Activated naive CD8-positive, alpha-beta T cell treated with anti-CD3 and anti-CD28 coated beads for 36 hours (primary cell): ENCODE results near the gene CGRRF1. TPM values are rescaled to one million over a fixed set of nuclear protein-coding genes. Genes with fewer than 3 reads are reported as not detected.

ENCODE experiments used
- DNase-seq: peaks from one replicate; pipeline ENCODE4 v3.0.0; 2021
- H3K27ac Mint-ChIP-seq: one replicate; pipeline ENCODE4 v1.8.0; 2022; ENCODE audit warnings: mild to moderate bottlenecking, moderate library complexity, mixed read lengths
- H3K27me3 Mint-ChIP-seq: one replicate; pipeline ENCODE4 v1.8.0; 2022; ENCODE audit warnings: mild to moderate bottlenecking, mixed read lengths
- H3K36me3 Mint-ChIP-seq: one replicate; pipeline ENCODE4 v1.8.0; 2021; ENCODE audit warnings: mild to moderate bottlenecking, mixed read lengths
- H3K4me1 Mint-ChIP-seq: one replicate; pipeline ENCODE4 v1.8.0; 2021; ENCODE audit warnings: mixed read lengths
- H3K4me3 Mint-ChIP-seq: one replicate; pipeline ENCODE4 v1.8.0; 2022; ENCODE audit warnings: mild to moderate bottlenecking, moderate library complexity, mixed read lengths
- H3K9me3 Mint-ChIP-seq: one replicate; pipeline ENCODE4 v1.8.0; 2022; ENCODE audit warnings: mixed read lengths
- total RNA-seq, 2 experiments: library from RNA; stranded (reverse); gene quantifications; one replicate each; pipeline ENCODE4 v1.2.3, GENCODE V29; 2021

The CGRRF1 gene
- total RNA-seq, 2 experiments from 2014 or later: 11.5 to 12.9 TPM

- H3K4me3 Mint-ChIP-seq: no peak overlapping the region
- DNase-seq: no peak
- no peaks in the 10 kb centered on the region for H3K9me3 Mint-ChIP-seq
- no peak overlapping the region for H3K27ac Mint-ChIP-seq
- H3K27me3 Mint-ChIP-seq: no peaks in the 10 kb centered on the region
- no peaks in the 10 kb centered on the region for H3K4me1 Mint-ChIP-seq
- H3K36me3 Mint-ChIP-seq: no peaks in the 10 kb centered on the region
Observed at GRCh38 chr14:54503486-54503885, 6.2 kb upstream of the CGRRF1 start.

- no peak overlapping the region for H3K27ac Mint-ChIP-seq
- peaks cover 14% of the 10 kb centered on the region for H3K9me3 Mint-ChIP-seq
- no peaks in the 10 kb centered on the region for H3K27me3 Mint-ChIP-seq
- peaks cover 38% of the 10 kb centered on the region for H3K4me1 Mint-ChIP-seq
- no peak overlapping the region for H3K4me3 Mint-ChIP-seq
- peaks cover 25% of the 10 kb centered on the region for H3K36me3 Mint-ChIP-seq
- no peak for DNase-seq
Observed at GRCh38 chr14:54512393-54512792, 2.7 kb downstream of the CGRRF1 start.

- no peak for DNase-seq
- Mint-ChIP-seq H3K36me3 (peaks cover 37% of the 10 kb centered on the region), H3K4me3 (no peak overlapping the region), H3K4me1 (peaks cover 34% of the 10 kb centered on the region), H3K27me3 (no peaks in the 10 kb centered on the region), H3K27ac (no peak overlapping the region), H3K9me3 (peaks cover 14% of the 10 kb centered on the region)
Observed at GRCh38 chr14:54515670-54516069, 6.0 kb downstream of the CGRRF1 start.

GRCh38 chr14:54516709-54517108 is 7.0 kb downstream of the CGRRF1 start:
- H3K9me3 Mint-ChIP-seq: peaks cover 14% of the 10 kb centered on the region
- H3K4me1 Mint-ChIP-seq: peaks cover 26% of the 10 kb centered on the region
- H3K27me3 Mint-ChIP-seq: no peaks in the 10 kb centered on the region
- H3K36me3 Mint-ChIP-seq: peaks cover 37% of the 10 kb centered on the region
- H3K27ac Mint-ChIP-seq: no peak overlapping the region
- no peak for DNase-seq
- no peak overlapping the region for H3K4me3 Mint-ChIP-seq

- H3K27me3 Mint-ChIP-seq: no peaks in the 10 kb centered on the region
- no peak for DNase-seq
- H3K4me1 Mint-ChIP-seq: no peaks in the 10 kb centered on the region
- no peak overlapping the region for H3K27ac Mint-ChIP-seq
- H3K36me3 Mint-ChIP-seq: peaks cover 8% of the 10 kb centered on the region
- H3K9me3 Mint-ChIP-seq: no peaks in the 10 kb centered on the region
- H3K4me3 Mint-ChIP-seq: no peak overlapping the region
Observed at GRCh38 chr14:54524410-54524809, 14.7 kb downstream of the CGRRF1 start.

- Mint-ChIP-seq H3K9me3 (no peaks in the 10 kb centered on the region), H3K4me3 (no peak overlapping the region), H3K36me3 (peaks cover 1% of the 10 kb centered on the region), H3K4me1 (peaks cover 4% of the 10 kb centered on the region), H3K27ac (no peak overlapping the region), H3K27me3 (no peaks in the 10 kb centered on the region)
- DNase-seq: no peak
Observed at GRCh38 chr14:54528973-54529372, 19.3 kb downstream of the CGRRF1 start.

- H3K27ac Mint-ChIP-seq: no peak overlapping the region
- H3K9me3 Mint-ChIP-seq: no peaks in the 10 kb centered on the region
- H3K27me3 Mint-ChIP-seq: no peaks in the 10 kb centered on the region
- H3K36me3 Mint-ChIP-seq: no peaks in the 10 kb centered on the region
- H3K4me1 Mint-ChIP-seq: peaks cover 4% of the 10 kb centered on the region
- H3K4me3 Mint-ChIP-seq: no peak overlapping the region
- DNase-seq: no peak
Observed at GRCh38 chr14:54529811-54530210, 20.1 kb downstream of the CGRRF1 start.

GRCh38 chr14:54532111-54533012 is 22.7 kb downstream of the CGRRF1 start:
- H3K27ac Mint-ChIP-seq: no peak overlapping the region
- H3K4me3 Mint-ChIP-seq: no peak overlapping the region
- H3K4me1 Mint-ChIP-seq: peaks cover 4% of the 10 kb centered on the region

GRCh38 chr14:54533100-54533499 is 23.4 kb downstream of the CGRRF1 start:
- Mint-ChIP-seq H3K4me3 (no peak overlapping the region), H3K36me3 (no peaks in the 10 kb centered on the region), H3K27me3 (no peaks in the 10 kb centered on the region), H3K4me1 (peaks cover 4% of the 10 kb centered on the region), H3K27ac (no peak overlapping the region), H3K9me3 (no peaks in the 10 kb centered on the region)
- DNase-seq: no peak

More at GRCh38 chr14:54532111-54533012, 22.7 kb downstream of the CGRRF1 start:
- no peaks in the 10 kb centered on the region for H3K36me3 Mint-ChIP-seq
- H3K9me3 Mint-ChIP-seq: no peaks in the 10 kb centered on the region
- H3K27me3 Mint-ChIP-seq: no peaks in the 10 kb centered on the region
- no peak for DNase-seq

- no peak overlapping the region for H3K27ac Mint-ChIP-seq
- no peaks in the 10 kb centered on the region for H3K9me3 Mint-ChIP-seq
- no peak for DNase-seq
- H3K36me3 Mint-ChIP-seq: peaks cover 2% of the 10 kb centered on the region
- no peaks in the 10 kb centered on the region for H3K27me3 Mint-ChIP-seq
- peaks cover 4% of the 10 kb centered on the region for H3K4me1 Mint-ChIP-seq
- H3K4me3 Mint-ChIP-seq: no peak overlapping the region
Observed at GRCh38 chr14:54535126-54535525, 25.4 kb downstream of the CGRRF1 start.

- Mint-ChIP-seq H3K36me3 (peaks cover 3% of the 10 kb centered on the region), H3K27ac (no peak overlapping the region), H3K4me3 (no peak overlapping the region), H3K27me3 (no peaks in the 10 kb centered on the region), H3K9me3 (no peaks in the 10 kb centered on the region), H3K4me1 (peaks cover 4% of the 10 kb centered on the region)
- no peak for DNase-seq
Observed at GRCh38 chr14:54535646-54536045, 25.9 kb downstream of the CGRRF1 start.

GRCh38 chr14:54537651-54538050 is 27.9 kb downstream of the CGRRF1 start:
- no peak overlapping the region for H3K27ac Mint-ChIP-seq
- no peaks in the 10 kb centered on the region for H3K9me3 Mint-ChIP-seq
- H3K4me1 Mint-ChIP-seq: peaks cover 2% of the 10 kb centered on the region
- H3K27me3 Mint-ChIP-seq: no peaks in the 10 kb centered on the region
- H3K36me3 Mint-ChIP-seq: peaks cover 3% of the 10 kb centered on the region
- H3K4me3 Mint-ChIP-seq: no peak overlapping the region
- no peak for DNase-seq

- no peak overlapping the region for H3K4me3 Mint-ChIP-seq
- H3K9me3 Mint-ChIP-seq: no peaks in the 10 kb centered on the region
- no peaks in the 10 kb centered on the region for H3K27me3 Mint-ChIP-seq
- no peak overlapping the region for H3K27ac Mint-ChIP-seq
- no peak for DNase-seq
- no peaks in the 10 kb centered on the region for H3K4me1 Mint-ChIP-seq
- H3K36me3 Mint-ChIP-seq: peaks cover 3% of the 10 kb centered on the region
Observed at GRCh38 chr14:54538055-54538454, 28.3 kb downstream of the CGRRF1 start.

- H3K4me3 Mint-ChIP-seq: no peak overlapping the region
- H3K36me3 Mint-ChIP-seq: no peaks in the 10 kb centered on the region
- H3K9me3 Mint-ChIP-seq: no peaks in the 10 kb centered on the region
- H3K27me3 Mint-ChIP-seq: no peaks in the 10 kb centered on the region
- no peaks in the 10 kb centered on the region for H3K4me1 Mint-ChIP-seq
- no peak for DNase-seq
- H3K27ac Mint-ChIP-seq: no peak overlapping the region
Observed at GRCh38 chr14:54547583-54547982, 37.9 kb downstream of the CGRRF1 start.

GRCh38 chr14:54548491-54548890 is 38.8 kb downstream of the CGRRF1 start:
- H3K36me3 Mint-ChIP-seq: no peaks in the 10 kb centered on the region
- H3K4me1 Mint-ChIP-seq: no peaks in the 10 kb centered on the region
- no peaks in the 10 kb centered on the region for H3K27me3 Mint-ChIP-seq
- H3K9me3 Mint-ChIP-seq: no peaks in the 10 kb centered on the region
- H3K27ac Mint-ChIP-seq: no peak overlapping the region
- no peak for DNase-seq
- no peak overlapping the region for H3K4me3 Mint-ChIP-seq

- no peak for DNase-seq
- no peak overlapping the region for H3K27ac Mint-ChIP-seq
- H3K36me3 Mint-ChIP-seq: no peaks in the 10 kb centered on the region
- no peaks in the 10 kb centered on the region for H3K9me3 Mint-ChIP-seq
- H3K4me3 Mint-ChIP-seq: no peak overlapping the region
- H3K4me1 Mint-ChIP-seq: no peaks in the 10 kb centered on the region
- no peaks in the 10 kb centered on the region for H3K27me3 Mint-ChIP-seq
Observed at GRCh38 chr14:54549862-54550261, 40.2 kb downstream of the CGRRF1 start.
